Keratinocyte (primary cell): ENCODE measurements around the gene ARSH. TPM values are rescaled to one million over a fixed set of nuclear protein-coding genes. Genes with fewer than 3 reads are reported as not detected.

ENCODE experiments used
- DNase-seq: peaks from one replicate; pipeline ENCODE4 v3.0.0-alpha.2; 2011; ENCODE audit warnings: low read depth, missing footprints, low spot score
- FAIRE-seq: peaks from 2 replicates; lab custom pipeline; 2011; peaks lifted over from hg19 to GRCh38; lab: Jason Lieb, UNC
- H2AFZ ChIP-seq: 2 replicates; pipeline ENCODE4 v1.6.0; 2012; ENCODE audit warnings: low read length, control low read depth, inconsistent platforms; ENCODE audit not compliant: control insufficient read depth
- H3K27ac ChIP-seq: 2 replicates; pipeline ENCODE4 v1.5.1; 2011; ENCODE audit warnings: low read length; ENCODE audit not compliant: control insufficient read depth, insufficient read depth
- H3K27me3 ChIP-seq: 3 replicates; pipeline ENCODE4 v1.6.0; 2011; ENCODE audit warnings: low read length; ENCODE audit not compliant: control insufficient read depth, insufficient read depth; ENCODE audit errors: extremely low read depth
- H3K36me3 ChIP-seq, 2 experiments: 2 replicates in 1 of 2; 3 replicates in 1 of 2; pipeline ENCODE4 v1.5.1; 2011; ENCODE audit warnings: low read length in 2 of 2, mild to moderate bottlenecking in 1 of 2; ENCODE audit not compliant: control insufficient read depth in 2 of 2, insufficient read depth in 2 of 2; ENCODE audit errors: extremely low read depth in 1 of 2
- H3K4me1 ChIP-seq: 3 replicates; pipeline ENCODE4 v1.5.1; 2011; ENCODE audit warnings: low read length; ENCODE audit not compliant: control insufficient read depth, insufficient read depth; ENCODE audit errors: extremely low read depth
- H3K4me2 ChIP-seq: 3 replicates; pipeline ENCODE4 v1.6.0; 2011; ENCODE audit warnings: low read depth, low read length; ENCODE audit not compliant: control insufficient read depth, insufficient read depth; ENCODE audit errors: extremely low read depth
- H3K4me3 ChIP-seq, 3 experiments: fragments of 200-600 bp in 1 of 3; sonication (generic) in 1 of 3; 2 replicates in 2 of 3; 3 replicates in 1 of 3; pipeline ENCODE4 v1.5.1; 2011 to 2016; ENCODE audit warnings: low read length in 3 of 3, mild to moderate bottlenecking in 3 of 3, control low read depth in 2 of 3, inconsistent platforms in 1 of 3, low read depth in 1 of 3, mixed read lengths in 1 of 3, mixed run types in 1 of 3, moderate library complexity in 1 of 3; ENCODE audit not compliant: control insufficient read depth in 2 of 3, insufficient read depth in 2 of 3; ENCODE audit errors: extremely low read depth in 1 of 3
- H3K79me2 ChIP-seq: 2 replicates; pipeline ENCODE4 v1.6.0; 2012; ENCODE audit warnings: low read length; ENCODE audit not compliant: control insufficient read depth, insufficient read depth
- H3K9ac ChIP-seq: 3 replicates; pipeline ENCODE4 v1.6.0; 2011; ENCODE audit warnings: low read length; ENCODE audit not compliant: control insufficient read depth, insufficient read depth; ENCODE audit errors: extremely low read depth
- H3K9me1 ChIP-seq: 3 replicates; pipeline ENCODE4 v1.6.0; 2011; ENCODE audit warnings: low read length; ENCODE audit not compliant: control insufficient read depth, insufficient read depth; ENCODE audit errors: extremely low read depth
- H3K9me3 ChIP-seq: 2 replicates; pipeline ENCODE4 v1.5.1; 2012; ENCODE audit warnings: low read depth, low read length; ENCODE audit not compliant: control insufficient read depth
- H4K20me1 ChIP-seq: 3 replicates; pipeline ENCODE4 v1.6.0; 2011; ENCODE audit warnings: low read length; ENCODE audit not compliant: control insufficient read depth, insufficient read depth; ENCODE audit errors: extremely low read depth
- EZH2 ChIP-seq: IDR thresholded peaks from one replicate; pipeline ENCODE4 v1.6.1; 2012; ENCODE audit warnings: inconsistent platforms, mild to moderate bottlenecking, low read length, moderate library complexity
- dilution Hi-C: fragments of 300-500 bp; cut with MboI; formaldehyde crosslinking; loops from one replicate; pipeline ENCODE4 v1.7.0; 2020; ENCODE audit warnings: low sequenced_read_pairs; ENCODE audit not compliant: extremely low pct_ligation_motif_present
- polyA plus RNA-seq, 5 experiments: library from polyadenylated mRNA; depleted of rRNA in 3 of 5; stranded (reverse) in 3 of 5; stranded (forward) in 1 of 5; unstranded in 1 of 5; fragments of >200 nt; gene quantifications; 1 replicate in 1 of 5; 2 replicates in 3 of 5; 3 replicates in 1 of 5; pipeline versions ENCODE4 v1.2.1 to v1.2.3, GENCODE V29; 2011 to 2012; ENCODE audit warnings: missing spikeins in 2 of 5, low read depth in 1 of 5, low replicate concordance in 1 of 5
- TF ChIP-seq, protein P1 (sequence below), 3 experiments: IDR thresholded peaks in 1 of 3; conservative IDR thresholded peaks in 1 of 3; optimal IDR thresholded peaks in 1 of 3; 2 replicates in 2 of 3; 3 replicates in 1 of 3; pipeline versions ENCODE3 to v1.5.1; 2011; ENCODE audit warnings: low read length in 3 of 3, mild to moderate bottlenecking in 3 of 3, moderate library complexity in 2 of 3, control low read depth in 1 of 3, inconsistent platforms in 1 of 3; ENCODE audit not compliant: insufficient read depth in 2 of 3; ENCODE audit errors: extremely low read depth in 1 of 3

The ARSH gene
- polyA plus RNA-seq, 1 donor (not counting 4 experiments of a cell fraction or from before 2014, with no cell fraction given) = not detected

DNA sequence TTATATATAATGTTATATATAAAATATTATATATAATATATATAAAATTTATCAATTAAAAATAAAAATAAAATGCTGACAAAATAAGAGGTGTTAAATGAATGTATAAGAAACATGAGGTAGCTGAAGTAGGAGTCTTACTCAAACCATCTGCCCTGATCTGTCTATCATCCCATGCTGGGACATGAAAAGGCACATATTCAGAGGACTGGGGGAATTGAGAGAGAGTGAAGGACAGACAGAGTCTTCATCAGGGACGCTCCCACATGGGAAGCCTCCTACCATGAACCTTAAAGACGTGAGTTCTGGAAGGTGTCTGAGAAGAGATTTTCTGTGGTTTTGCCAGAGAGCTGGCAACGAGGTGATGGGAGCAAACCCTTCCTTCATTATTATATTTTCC lies 30.9 kb downstream of the ARSH start:
- no peaks in the 10 kb centered on the region for H3K9me1 ChIP-seq
- no peaks in the 10 kb centered on the region for H3K79me2 ChIP-seq
- H2AFZ ChIP-seq = no peak overlapping the region
- H3K9me3 ChIP-seq = no peaks in the 10 kb centered on the region
- no peak overlapping the region for H3K4me2 ChIP-seq
- H3K4me3 ChIP-seq = no peak overlapping the region
- TF ChIP-seq EZH2 = no peak
- TF ChIP-seq, protein P1, sequence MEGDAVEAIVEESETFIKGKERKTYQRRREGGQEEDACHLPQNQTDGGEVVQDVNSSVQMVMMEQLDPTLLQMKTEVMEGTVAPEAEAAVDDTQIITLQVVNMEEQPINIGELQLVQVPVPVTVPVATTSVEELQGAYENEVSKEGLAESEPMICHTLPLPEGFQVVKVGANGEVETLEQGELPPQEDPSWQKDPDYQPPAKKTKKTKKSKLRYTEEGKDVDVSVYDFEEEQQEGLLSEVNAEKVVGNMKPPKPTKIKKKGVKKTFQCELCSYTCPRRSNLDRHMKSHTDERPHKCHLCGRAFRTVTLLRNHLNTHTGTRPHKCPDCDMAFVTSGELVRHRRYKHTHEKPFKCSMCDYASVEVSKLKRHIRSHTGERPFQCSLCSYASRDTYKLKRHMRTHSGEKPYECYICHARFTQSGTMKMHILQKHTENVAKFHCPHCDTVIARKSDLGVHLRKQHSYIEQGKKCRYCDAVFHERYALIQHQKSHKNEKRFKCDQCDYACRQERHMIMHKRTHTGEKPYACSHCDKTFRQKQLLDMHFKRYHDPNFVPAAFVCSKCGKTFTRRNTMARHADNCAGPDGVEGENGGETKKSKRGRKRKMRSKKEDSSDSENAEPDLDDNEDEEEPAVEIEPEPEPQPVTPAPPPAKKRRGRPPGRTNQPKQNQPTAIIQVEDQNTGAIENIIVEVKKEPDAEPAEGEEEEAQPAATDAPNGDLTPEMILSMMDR (optimal IDR thresholded peaks at IDR 0.05 in 1 of 3, IDR thresholded peaks at IDR 0.05 in 1 of 3, conservative IDR thresholded peaks at IDR 0.05 in 1 of 3; ENCODE audit: extremely low read depth in 1 of 3, insufficient read depth in 2 of 3, low read length in 3 of 3) = no peak
- no peak overlapping the region for H3K27ac ChIP-seq
- no peak for FAIRE-seq
- dilution Hi-C loops = loop anchor here (25.0 kb wide), 1 partner anchor 175 kb away; no protein-coding TSS in a partner anchor
- H4K20me1 ChIP-seq = no peaks in the 10 kb centered on the region
- no peak overlapping the region for H3K9ac ChIP-seq
- DNase-seq = no peak
- no peaks in the 10 kb centered on the region for H3K4me1 ChIP-seq
- H3K36me3 ChIP-seq = no peaks in the 10 kb centered on the region
- H3K27me3 ChIP-seq = no peaks in the 10 kb centered on the region

DNA sequence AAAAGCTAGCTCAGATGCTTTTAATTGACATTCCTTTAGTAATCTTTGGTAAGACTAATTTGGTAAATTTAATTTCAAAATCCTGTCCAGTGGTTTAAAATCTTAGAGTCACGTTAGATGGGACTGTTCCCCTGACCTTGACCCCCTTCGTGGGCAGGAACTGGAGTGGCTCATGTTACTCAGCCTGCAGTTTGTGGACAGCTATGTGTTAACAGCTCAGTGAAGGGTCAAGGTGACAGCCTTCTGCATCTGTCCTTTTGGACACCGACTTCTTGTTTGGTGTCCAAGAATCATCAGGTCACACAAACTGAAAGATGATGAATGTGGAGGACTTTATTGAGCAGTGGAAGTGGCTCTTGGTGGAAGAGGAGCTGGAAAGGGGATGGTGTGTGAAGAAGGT lies 37.9 kb downstream of the ARSH start:
- no peak overlapping the region for H2AFZ ChIP-seq
- no peaks in the 10 kb centered on the region for H4K20me1 ChIP-seq
- TF ChIP-seq EZH2 = no peak
- TF ChIP-seq, protein P1 (optimal IDR thresholded peaks at IDR 0.05 in 1 of 3, IDR thresholded peaks at IDR 0.05 in 1 of 3, conservative IDR thresholded peaks at IDR 0.05 in 1 of 3; ENCODE audit: extremely low read depth in 1 of 3, insufficient read depth in 2 of 3, low read length in 3 of 3) = no peak
- H3K4me1 ChIP-seq = no peaks in the 10 kb centered on the region
- FAIRE-seq (no peak), DNase-seq (no peak)
- no peaks in the 10 kb centered on the region for H3K27me3 ChIP-seq
- no peak overlapping the region for H3K4me3 ChIP-seq
- no peaks in the 10 kb centered on the region for H3K36me3 ChIP-seq
- H3K9ac ChIP-seq = no peak overlapping the region
- no peaks in the 10 kb centered on the region for H3K79me2 ChIP-seq
- dilution Hi-C loops = loop anchor here (25.0 kb wide), 1 partner anchor 182 kb away; no protein-coding TSS in a partner anchor
- H3K27ac ChIP-seq = no peak overlapping the region
- H3K4me2 ChIP-seq = no peak overlapping the region
- H3K9me1 ChIP-seq = no peaks in the 10 kb centered on the region
- no peaks in the 10 kb centered on the region for H3K9me3 ChIP-seq
